GM21737 (cell line): ENCODE data around the gene AKR7A3.
"Not testable (repeated sequence)": the region's sequence is repeated elsewhere in the genome, so short reads cannot be mapped to it uniquely, and the experiment has no call there.

Source experiments
- ATAC-seq: cut with Tn5 transposase; IDR thresholded peaks from one replicate; pipeline ENCODE4 v1.9.1; 2021; ENCODE audit warnings: mild to moderate bottlenecking, moderate library complexity; ENCODE audit not compliant: unreplicated experiment

Gene AKR7A3

DNA sequence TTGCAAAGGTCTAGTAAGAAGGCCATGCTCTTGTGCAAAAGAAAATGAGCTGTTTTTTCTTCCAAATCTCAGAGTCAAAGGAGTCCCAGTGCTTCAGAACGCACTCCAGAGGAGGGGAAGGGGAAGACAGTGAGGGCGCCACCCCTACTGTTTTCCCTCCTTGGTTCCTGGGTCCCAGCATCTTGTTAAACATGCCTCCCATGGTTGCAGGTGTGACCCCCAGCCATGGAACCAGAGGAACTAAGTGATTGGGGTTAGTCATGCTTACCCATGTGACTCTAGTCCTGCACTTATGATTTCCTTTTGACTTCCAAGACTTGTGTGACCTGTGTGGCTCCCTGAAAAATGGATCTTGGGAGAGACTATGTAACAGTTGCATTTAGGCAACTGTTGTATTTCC is 6.1 kb upstream of the AKR7A3 start:
- ATAC-seq: no peak

DNA sequence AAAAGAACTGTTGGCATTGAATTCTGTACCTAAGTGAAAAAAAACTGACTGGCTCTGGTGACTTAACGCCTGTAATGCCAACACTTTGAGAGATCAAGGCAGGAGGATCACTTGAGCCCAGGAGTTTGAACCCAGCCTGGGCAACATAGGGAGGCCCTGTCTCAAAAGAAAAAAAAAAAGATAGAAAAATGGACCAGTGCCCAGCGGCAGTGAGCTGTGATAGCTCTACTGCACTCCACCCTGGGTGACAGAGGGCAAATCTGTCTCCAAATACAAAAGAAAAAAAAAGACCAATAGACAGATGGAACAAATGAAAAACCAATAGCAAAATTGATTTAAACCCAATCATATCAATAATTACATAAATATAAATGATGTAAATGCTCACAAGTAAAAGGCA is 674 bp upstream of the AKR7A3 start:
- no peak for ATAC-seq

DNA sequence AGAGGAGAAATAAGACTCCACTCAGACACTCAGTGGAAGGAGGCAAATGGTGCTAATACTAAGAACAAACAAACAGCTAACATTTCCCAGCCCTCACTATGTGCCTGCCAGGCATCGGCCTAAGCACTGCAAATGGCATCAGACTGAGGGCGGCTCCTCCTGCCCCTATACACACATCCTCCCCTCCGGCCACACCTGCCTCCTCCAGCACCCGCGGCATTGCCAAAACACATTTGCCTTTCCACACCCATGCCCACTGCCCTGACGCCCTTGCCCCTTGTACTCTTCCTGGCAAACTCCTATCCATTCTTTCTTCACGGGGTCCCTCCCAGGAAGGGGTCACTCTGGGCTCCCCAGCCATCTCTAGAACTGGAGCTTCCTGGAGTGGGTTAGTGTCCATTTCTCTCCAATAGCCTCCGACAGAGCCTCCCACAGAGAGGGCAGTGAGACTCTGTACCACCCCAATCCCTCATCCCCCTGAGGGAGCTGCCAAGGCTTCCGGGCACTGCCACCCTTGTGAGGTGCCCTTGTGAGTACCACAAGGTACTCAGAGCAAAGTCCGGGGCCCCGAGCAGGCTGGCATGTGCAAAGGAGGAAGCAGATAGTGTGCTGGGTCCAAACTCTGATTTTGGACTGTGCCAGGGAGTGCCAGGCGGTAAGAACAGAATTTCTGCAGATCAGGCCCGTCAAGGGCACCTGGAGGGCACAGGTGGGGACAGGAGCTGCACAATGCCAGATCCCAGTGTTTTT is 959 bp downstream of the AKR7A3 start:
- ATAC-seq: no peak

DNA sequence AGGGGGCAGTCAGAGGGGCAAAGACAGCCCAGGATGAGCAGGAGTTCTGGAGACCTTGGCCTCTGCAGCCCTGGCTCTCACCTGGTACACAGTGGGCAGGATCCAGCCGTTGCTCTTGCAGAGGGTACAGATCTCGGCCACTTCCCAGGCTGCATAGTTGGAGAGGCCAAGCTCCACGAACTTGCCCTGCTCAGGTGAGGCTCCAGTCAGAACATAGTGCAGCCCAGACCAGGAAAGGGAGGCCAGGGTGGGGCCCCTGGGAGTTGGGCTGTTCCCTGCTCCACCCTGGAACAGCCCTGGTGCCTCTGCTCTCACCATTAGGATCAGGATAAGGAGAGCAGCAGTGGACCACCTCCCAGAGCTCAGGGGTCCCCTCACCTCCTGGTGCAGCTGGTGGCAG is 2.8 kb downstream of the AKR7A3 start:
- not testable (repeated sequence) for ATAC-seq

DNA sequence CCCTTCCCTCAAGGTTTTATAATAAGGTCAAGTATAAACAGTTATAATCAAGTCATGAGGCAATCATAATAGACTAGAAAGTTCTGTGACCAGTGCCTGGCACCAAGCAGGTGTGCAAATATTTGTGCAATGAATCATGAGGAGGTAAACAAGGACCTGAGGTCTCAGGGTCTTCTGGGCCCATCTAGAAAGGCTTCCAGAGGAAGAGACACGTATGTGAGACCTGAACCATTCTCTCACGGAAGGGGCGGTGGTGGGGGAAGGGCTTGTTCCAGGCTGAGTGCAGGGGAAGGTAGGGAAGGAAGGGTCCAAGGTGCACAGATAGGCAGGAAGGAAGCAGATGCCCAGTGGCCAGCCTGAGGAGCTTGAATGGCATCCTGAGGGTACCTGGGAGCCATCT is 3.2 kb downstream of the AKR7A3 start:
- ATAC-seq: not testable (repeated sequence)

DNA sequence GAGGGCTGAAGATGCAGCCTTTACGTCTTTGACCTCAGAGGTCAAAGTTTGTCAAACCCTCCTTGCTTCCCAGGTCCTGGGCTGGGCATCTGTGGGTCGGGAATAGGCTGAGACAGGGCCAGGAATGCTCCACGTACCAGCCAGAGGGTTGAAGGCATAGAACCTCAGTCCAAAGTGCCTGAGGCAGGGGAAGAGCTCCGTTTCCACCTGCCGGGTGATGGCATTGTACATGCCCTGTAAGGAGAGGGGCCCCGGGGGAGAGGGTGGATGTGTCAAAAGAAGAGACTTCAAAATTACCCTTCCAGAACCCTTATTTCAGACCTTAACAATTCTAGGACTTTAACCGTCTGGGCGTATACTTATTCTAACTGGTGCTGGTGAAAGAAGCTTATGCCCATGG is 3.7 kb downstream of the AKR7A3 start:
- ATAC-seq: no peak

DNA sequence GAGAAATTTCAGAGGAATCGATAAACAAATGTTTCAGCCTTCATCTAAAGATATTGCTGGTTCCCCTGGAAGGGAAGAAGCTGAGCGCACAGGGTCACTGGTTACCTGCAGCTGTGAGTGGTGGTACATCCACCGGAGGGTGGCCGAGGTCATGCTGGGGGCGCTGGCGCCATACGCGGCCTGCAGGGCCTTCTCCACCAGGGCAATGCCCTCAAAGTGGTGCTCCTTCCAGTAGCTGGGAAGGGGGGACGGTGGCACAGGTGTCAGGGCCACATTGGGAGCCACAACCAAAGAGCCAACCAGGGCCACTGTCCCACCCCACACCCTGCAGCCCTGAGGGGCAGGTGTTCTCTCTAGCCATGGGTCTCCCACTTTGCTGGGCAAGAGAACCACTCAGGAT is 4.7 kb downstream of the AKR7A3 start:
- no peak for ATAC-seq

DNA sequence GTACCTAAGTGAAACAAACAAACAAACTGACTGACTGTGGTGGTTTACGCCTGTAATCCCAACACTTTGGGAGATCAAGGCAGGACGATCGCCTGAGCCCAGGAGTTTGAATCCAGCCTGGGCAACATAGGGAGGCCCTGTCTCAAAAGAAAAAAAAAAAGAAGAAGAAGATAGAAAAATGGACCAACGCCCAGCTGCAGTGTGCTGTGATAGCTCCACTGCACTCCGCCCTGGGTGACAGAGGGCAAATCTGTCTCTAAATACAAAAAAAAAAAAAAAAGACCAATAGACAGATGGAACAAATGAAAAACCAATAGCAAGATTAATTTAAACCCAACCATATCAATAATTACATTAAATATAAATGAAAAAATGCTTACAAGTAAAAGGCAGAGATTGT is 13.9 kb downstream of the AKR7A3 start:
- no peak for ATAC-seq

DNA sequence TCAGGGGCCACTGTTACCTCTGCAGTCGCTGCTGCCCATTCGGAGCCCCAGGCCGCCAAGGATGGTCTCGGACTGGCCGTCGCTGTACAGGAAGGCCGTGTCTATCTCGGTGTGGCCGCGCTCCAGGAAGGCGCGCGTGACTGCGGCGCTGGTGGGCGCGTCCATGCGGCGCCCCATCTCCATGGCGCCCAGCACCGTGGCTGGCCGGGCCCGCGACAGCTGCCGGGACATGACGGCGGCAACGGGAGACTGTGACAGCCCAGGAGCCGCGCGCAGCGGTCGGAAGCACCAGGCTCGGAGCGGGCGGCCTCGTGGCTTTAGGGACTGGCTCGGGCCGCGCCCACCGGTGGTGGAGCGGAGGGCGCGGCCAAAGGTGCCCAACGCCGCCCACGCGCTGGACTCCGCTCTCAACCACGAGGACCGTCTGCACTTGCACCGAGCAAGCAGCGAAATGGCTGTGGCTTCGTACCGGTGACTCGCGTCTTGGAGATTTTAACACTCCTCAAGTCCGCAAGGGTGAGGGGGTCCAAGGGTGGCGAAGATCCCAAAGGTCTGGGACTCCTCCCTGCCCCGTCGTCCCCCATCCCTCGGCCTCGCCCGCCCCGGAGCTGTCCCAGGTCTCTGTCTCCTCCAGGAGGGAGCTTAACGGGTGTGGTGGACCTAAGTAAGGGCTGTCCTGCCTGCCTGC is 14.6 kb downstream of the AKR7A3 start:
- not testable (repeated sequence) for ATAC-seq

DNA sequence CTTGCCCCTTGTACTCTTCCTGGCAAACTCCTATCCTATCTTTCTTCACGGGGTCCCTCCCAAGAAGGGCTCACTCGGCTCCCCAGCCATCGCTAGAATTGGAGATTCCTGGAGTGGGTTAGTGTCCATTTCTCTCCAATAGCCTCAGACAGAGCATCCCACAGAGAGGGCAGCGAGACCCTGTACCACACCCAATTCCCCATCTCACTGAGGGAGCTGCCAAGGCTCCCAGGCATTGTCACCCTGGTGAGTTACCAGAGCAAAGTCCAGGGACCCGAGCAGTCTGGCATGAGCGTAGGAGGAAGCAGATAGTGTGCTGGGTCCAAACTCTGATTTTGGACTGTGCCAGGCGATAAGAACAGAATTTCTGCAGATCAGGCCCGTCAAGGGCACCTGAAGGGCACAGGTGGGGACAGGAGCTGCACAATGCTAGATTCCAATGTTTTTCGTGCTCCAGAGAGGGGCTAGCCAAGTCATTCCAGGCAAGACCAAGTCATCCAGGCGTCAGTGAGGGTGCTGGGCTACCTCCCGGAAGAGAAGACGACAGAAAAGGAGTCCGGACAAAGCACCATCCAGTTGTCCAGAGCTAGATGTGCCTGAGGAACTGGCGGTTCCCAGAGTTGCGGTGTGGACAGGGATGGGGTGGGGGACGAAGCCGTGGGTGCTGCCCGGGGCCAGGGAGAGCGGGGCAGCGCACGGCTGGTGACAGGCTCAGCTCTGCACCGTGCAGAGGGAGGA is 15.3 kb downstream of the AKR7A3 start:
- ATAC-seq: no peak

DNA sequence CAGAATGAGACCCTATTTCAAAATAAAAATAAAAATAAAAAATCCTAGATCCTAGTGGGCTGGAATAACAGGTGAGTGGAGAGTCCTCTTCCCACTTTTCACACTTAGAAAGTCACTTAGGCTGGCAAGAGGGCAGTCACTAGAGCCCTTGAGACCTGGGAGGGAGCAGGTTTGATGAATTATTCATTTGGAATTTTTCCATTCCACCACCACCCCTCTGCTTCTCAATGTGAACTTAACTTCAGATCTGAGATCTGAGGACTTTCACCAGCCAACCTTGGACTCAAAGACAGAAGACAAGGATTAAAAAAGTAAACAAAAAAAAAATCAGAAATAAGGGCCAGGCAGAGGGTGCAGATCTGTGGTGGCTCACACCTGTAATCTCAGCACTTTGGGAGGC is 16.5 kb downstream of the AKR7A3 start:
- no peak for ATAC-seq

DNA sequence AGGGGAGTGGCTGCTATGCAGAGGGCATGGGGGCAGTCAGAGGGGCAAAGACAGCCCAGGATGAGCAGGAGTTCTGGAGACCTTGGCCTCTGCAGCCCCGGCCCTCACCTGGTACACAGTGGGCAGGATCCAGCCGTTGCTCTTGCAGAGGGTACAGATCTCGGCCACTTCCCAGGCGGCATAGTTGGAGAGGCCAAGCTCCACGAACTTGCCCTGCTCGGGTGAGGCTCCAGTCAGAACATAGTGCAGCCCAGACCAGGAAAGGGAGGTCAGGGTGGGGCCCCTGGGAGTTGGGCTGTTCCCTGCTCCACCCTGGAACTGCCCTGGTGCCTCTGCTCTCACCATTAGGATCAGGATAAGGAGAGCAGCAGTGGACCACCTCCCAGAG is 18.2 kb downstream of the AKR7A3 start:
- not testable (repeated sequence) for ATAC-seq

DNA sequence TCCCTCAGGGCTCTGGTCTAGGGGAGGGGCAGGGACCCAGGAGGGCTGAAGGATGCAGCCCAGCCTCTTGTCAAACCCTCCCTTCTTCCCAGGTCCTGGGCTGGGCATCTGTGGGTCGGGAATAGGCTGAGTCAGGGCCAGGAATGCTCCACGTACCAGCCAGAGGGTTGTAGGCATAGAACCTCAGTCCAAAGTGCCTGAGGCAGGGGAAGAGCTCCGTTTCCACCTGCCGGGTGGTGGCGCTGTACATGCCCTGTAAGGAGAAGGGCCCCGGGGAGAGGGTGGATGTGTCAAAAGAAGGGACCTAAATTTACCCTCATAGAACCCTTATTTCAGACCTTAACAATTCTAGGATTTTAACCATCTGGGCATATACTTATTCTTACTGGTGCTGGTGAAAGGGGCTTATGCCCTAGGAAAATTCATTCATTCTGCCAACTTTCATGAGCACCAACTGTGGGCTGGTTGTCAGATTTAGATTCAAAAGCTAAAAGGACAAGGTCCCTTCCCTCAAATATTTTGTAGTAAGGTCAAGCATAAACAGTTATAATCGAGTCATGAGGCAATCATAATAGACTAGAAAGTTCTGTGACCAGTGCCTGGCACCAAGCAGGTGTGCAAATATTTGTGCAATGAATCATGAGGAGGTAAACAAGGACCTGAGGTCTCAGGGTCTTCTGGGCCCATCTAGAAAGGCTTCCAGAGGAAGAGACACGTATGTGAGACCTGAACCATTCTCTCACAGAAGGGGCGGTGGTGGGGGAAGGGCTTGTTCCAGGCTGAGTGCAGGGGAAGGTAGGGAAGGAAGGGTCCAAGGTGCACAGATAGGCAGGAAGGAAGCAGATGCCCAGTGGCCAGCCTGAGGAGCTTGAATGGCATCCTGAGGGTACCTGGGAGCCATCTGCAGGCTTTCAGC is 18.9 kb downstream of the AKR7A3 start:
- not testable (repeated sequence) for ATAC-seq

DNA sequence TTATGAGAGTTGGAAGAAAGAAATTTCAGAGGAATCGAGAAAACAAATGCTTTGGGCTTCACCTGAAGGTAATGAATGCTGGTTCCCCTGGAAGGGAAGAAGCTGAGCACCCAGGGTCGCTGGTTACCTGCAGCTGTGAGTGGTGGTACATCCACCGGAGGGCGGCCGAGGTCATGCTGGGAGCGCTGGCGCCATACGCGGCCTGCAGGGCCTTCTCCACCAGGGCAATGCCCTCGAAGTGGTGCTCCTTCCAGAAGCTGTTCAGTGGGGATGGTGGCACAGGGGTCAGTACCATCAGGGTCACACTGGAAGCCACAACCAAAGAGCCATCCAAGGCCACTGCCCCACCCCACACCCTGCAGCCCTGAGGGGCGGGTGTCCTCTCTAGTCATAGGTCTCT is 20.1 kb downstream of the AKR7A3 start:
- no peak for ATAC-seq

DNA sequence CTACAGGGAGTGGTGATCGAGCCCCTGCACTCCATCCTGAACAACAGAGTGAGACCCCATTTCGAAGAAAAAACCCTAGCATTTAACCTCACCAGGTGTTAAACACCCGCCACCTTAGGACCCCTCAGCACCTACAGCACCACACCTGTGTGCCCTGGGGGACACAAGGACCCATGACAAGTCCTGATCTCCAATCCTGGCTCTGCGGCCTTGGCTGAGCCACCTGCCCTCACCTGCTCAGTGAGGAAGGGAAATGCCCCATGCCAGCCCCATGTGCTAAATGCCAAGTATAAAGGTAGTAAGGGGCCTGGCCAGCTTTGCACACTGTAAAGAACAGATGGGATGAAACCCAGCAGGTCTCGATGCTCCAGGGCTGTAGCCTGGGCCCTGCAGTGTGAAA is 25.8 kb downstream of the AKR7A3 start:
- no peak for ATAC-seq

DNA sequence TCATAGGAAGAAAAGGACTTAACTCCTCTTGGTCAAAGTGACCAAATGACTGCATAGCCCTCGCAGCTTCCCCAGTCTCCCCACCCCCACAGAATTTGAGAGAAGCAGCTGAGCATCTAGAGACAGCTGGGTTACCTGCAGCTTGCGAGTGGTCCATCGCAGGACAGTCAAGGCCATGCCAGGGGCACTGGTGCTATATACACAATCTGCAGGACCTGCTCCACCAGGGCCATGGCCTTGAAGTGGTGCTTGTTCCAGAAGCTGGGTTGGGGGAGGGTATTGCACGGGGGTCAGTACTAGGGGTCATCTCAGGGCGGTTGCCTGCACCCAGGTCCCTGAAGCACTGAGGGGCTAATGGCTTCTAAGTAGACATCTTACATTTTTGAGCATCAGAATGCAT is 26.5 kb downstream of the AKR7A3 start:
- ATAC-seq: no peak

DNA sequence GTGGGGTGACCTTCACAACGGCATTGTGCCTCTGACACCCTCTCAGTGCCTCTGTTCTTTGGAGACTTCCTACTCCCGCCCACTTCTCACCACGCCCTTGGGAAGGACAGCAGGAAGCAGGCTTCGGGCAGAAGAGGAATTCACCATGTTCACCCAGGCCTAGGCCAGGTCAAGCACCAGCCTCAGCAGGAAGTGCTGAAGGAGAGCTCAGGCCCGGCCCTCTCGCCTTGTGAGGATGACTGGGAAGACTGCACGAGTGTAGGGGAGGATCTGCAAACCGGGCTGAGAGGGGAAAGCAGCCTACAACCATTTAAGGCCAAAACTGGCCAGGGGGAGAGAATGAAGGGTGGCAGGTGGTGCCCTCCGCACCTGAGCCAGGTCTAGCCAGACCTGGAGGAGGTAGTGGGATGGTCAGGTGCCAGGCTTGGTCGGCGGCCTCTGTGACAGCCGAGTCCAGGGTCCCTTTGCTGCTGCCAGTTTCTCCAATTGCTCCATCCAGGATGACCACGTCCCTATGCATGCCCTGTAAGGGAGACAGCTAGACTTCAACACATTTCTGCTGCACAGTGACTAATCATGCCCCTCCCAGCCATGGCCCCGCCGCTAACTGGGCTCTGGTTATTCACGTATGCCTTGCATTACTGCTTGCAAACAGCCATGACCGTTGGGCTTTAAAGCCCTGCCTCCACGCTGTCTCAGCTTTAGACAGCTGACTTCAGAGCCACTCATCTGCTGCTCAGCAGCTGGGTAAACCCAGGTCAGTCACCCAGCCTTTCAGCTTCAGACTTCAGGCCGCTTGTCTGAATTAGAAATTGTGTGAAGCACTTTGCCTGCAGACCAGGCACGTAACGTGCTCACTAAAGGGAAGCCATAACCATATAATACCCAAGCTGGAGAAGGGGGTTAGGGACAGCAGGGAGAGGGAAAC is 28.1 kb downstream of the AKR7A3 start:
- ATAC-seq: no peak

DNA sequence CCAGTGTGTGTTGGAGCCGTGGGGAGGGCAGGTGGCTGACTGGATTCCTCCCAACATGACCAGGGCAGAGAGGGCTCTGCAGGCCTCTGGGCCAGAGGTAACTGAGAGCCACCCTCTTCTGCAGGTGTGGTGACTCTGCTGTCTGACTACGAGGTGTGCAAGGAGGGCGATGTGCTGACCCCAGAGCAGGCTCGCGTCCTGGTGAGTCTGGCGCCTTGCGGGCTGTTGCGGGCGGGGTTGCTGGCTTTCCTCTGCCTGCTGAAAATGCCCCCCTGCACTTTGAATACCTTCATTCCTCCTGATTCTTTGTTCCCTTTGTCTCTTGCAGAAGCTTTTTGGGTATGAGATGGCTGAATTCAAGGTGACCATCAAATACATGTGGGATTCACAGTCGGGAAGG is 30.2 kb downstream of the AKR7A3 start:
- no peak for ATAC-seq

DNA sequence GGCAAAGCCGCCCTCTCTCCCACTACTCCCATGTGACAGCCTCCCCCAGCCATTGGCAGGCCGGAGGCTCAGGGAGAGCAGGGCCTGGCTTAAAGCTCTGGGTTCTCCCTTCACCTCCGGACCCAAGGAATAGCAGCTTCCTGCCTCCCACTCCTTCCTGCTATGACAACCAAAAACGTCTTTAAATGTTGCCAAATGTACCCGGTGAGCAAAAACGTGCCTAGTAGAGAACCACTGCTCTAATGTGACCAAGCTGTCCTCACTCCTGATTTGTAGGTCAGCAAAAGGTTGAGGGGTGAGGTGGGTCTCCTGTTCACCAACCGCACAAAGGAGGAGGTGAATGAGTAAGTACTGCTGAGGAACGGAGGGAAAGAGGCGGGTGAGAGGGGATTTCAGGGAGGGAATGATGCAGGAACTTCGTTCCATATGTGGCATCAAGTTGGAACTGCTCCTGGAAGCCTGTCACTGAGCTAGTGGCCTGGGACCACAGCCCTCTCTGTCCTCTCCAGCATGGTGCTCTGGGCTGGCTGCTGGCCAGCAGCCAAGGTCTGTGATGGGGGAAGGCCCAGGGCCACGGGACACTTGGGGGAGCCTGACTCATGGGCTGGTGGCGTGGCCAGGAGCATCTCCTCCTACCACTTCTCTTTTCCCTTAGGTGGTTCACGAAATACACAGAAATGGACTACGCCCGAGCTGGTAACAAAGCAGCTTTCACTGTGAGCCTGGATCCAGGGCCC is 31.2 kb downstream of the AKR7A3 start:
- no peak for ATAC-seq
